Prostate gland (tissue), 2 donors: ENCODE measurements around the gene CCL4. TPM values are rescaled to one million over a fixed set of nuclear protein-coding genes. Genes with fewer than 3 reads are reported as not detected.
A peak's percentile ranks its signal among the peaks of the same experiment; 100 is the strongest.
"Not testable (repeated sequence)": the region's sequence is repeated elsewhere in the genome, so short reads cannot be mapped to it uniquely, and the experiment has no call there.

Source experiments
- DNase-seq: peaks from one replicate; pipeline ENCODE4 v3.0.0-alpha.2; 2019; ENCODE audit warnings: low spot score
- H3K27ac ChIP-seq, 2 donors: fragments of 200-600 bp; sonication (generic); 2 replicates each; pipeline ENCODE4 v1.5.1; 2017 to 2019
- H3K27me3 ChIP-seq: fragments of 200-600 bp; sonication (generic); replicated peaks from 2 replicates; pipeline ENCODE4 v1.5.1; 2019; ENCODE audit not compliant: insufficient read depth
- H3K36me3 ChIP-seq, 2 donors: fragments of 200-600 bp; sonication (generic); 1 replicate in 1 of 2; 2 replicates in 1 of 2; pipeline versions ENCODE4 v1.5.1 to v1.8.1; 2017 to 2019
- H3K4me1 ChIP-seq: fragments of 200-600 bp; sonication (generic); replicated peaks from 2 replicates; pipeline ENCODE4 v1.5.1; 2019
- H3K4me3 ChIP-seq, 2 donors: fragments of 200-600 bp; sonication (generic); 2 replicates each; pipeline ENCODE4 v1.5.1; 2017 to 2019
- H3K9me3 ChIP-seq: fragments of 200-600 bp; sonication (generic); 2 replicates; pipeline ENCODE4 v1.5.1; 2017
- CTCF ChIP-seq, 4 experiments: fragments of 200-600 bp in 2 of 4; fragments of 450-650 bp in 2 of 4; sonication (generic) in 2 of 4; IDR thresholded peaks; 1 replicate in 3 of 4; 2 replicates in 1 of 4; pipeline ENCODE4 v1.5.1; 2016 to 2019; ENCODE audit warnings: antibody characterized with exemption in 4 of 4, mild to moderate bottlenecking in 2 of 4, moderate library complexity in 2 of 4
- POLR2A ChIP-seq: fragments of 450-650 bp; IDR thresholded peaks from one replicate; pipeline ENCODE4 v1.6.1; 2016; ENCODE audit warnings: antibody characterized with exemption, mild to moderate bottlenecking
- POLR2AphosphoS5 ChIP-seq: sonication (generic); formaldehyde crosslinking; IDR thresholded peaks from one replicate; pipeline ENCODE4 v1.6.1; 2017; ENCODE audit warnings: antibody characterized with exemption
- WGBS: methylation state at CpG from one replicate; pipeline ENCODE4 v1.1.5; 2018; 5-methylcytosine and 5-hydroxymethylcytosine counted together
- intact Hi-C: fragments of 100-400 bp; cut with DNase I; formaldehyde crosslinking; loops from one replicate; pipeline ENCODE4 v1.14.2; 2022
- total RNA-seq, 2 donors: library from RNA; depleted of rRNA; stranded (reverse); fragments of >200 nt; gene quantifications; one replicate each; pipeline ENCODE4 v1.1.0, GENCODE V29; 2016

CCL4 gene
- total RNA-seq, 2 donors from 2014 or later = 0.57 to 1.5 TPM

GRCh38 chr17:36071751-36072150 is 31.9 kb upstream of the CCL4 start:
- Histone ChIP-seq H3K9me3 (no peaks in the 10 kb centered on the region), H3K4me1 (no peaks in the 10 kb centered on the region), H3K4me3 (no peak overlapping the region), H3K36me3 (no peaks in the 10 kb centered on the region), H3K27ac (no peak overlapping the region), H3K27me3 (no peaks in the 10 kb centered on the region)
- TF ChIP-seq POLR2AphosphoS5 (no peak), CTCF (IDR thresholded peaks at IDR 0.05) (no peak), POLR2A (no peak)
- 63% methylated on average over 2 of the region's 2 CpGs for WGBS
- intact Hi-C loops = no loop called here
- DNase-seq = no peak

- no peaks in the 10 kb centered on the region for H3K4me1 ChIP-seq
- H3K9me3 ChIP-seq = no peaks in the 10 kb centered on the region
- H3K4me3 ChIP-seq = no peak overlapping the region
- WGBS = 36% methylated on average over 12 of the region's 12 CpGs
- no peaks in the 10 kb centered on the region for H3K36me3 ChIP-seq
- TF ChIP-seq POLR2A = no peak
- TF ChIP-seq POLR2AphosphoS5 = no peak
- peak; percentile 8 to 64 (median 42) for TF ChIP-seq CTCF (IDR thresholded peaks at IDR 0.05)
- H3K27me3 ChIP-seq = no peaks in the 10 kb centered on the region
- peak; percentile 10 for DNase-seq
- no peak overlapping the region for H3K27ac ChIP-seq
- intact Hi-C loops = no loop called here
Observed at GRCh38 chr17:36072431-36073121, 31.1 kb upstream of the CCL4 start.

GRCh38 chr17:36074365-36074764 is 29.3 kb upstream of the CCL4 start:
- intact Hi-C loops = no loop called here
- 69% methylated on average over 1 of the region's 1 CpG for WGBS
- TF ChIP-seq CTCF (IDR thresholded peaks at IDR 0.05) = no peak
- TF ChIP-seq POLR2A = no peak
- TF ChIP-seq POLR2AphosphoS5 = no peak
- Histone ChIP-seq H3K4me1 (no peaks in the 10 kb centered on the region), H3K4me3 (no peak overlapping the region), H3K36me3 (no peaks in the 10 kb centered on the region), H3K27ac (no peak overlapping the region), H3K27me3 (no peaks in the 10 kb centered on the region), H3K9me3 (no peaks in the 10 kb centered on the region)
- no peak for DNase-seq

- H3K9me3 ChIP-seq, intact Hi-C loops, H3K36me3 ChIP-seq, DNase-seq, H3K27ac ChIP-seq, H3K27me3 ChIP-seq, H3K4me1 ChIP-seq, H3K4me3 ChIP-seq: not testable (repeated sequence)
- 88% methylated on average over 5 of the region's 5 CpGs for WGBS
Observed at GRCh38 chr17:36081681-36082471, 21.8 kb upstream of the CCL4 start.

- intact Hi-C loops, H3K27ac ChIP-seq, H3K36me3 ChIP-seq, H3K4me3 ChIP-seq, DNase-seq, H3K4me1 ChIP-seq, H3K27me3 ChIP-seq, H3K9me3 ChIP-seq: not testable (repeated sequence)
- WGBS = 51% methylated on average over 8 of the region's 8 CpGs
Observed at GRCh38 chr17:36082482-36083120, 21.0 kb upstream of the CCL4 start.

GRCh38 chr17:36083691-36084090 is 19.9 kb upstream of the CCL4 start:
- DNase-seq, H3K4me3 ChIP-seq, H3K4me1 ChIP-seq, H3K27me3 ChIP-seq, intact Hi-C loops, H3K36me3 ChIP-seq, H3K27ac ChIP-seq, H3K9me3 ChIP-seq: not testable (repeated sequence)
- 79% methylated on average over 2 of the region's 2 CpGs for WGBS
